Colonic mucosa (tissue), 4 donors: ENCODE results near the gene ANGPTL8. TPM values are rescaled to one million over a fixed set of nuclear protein-coding genes. Genes with fewer than 3 reads are reported as not detected.

ENCODE experiments used
- DNase-seq: peaks from one replicate; pipeline ENCODE4 v3.0.0-alpha.2; 2020
- H3K27ac ChIP-seq: fragments of 200-600 bp; one replicate; pipeline ENCODE4 v1.8.0; 2021
- H3K27me3 ChIP-seq: fragments of 200-600 bp; one replicate; pipeline ENCODE4 v1.8.0; 2021
- H3K36me3 ChIP-seq: fragments of 200-600 bp; one replicate; pipeline ENCODE4 v1.8.0; 2021
- H3K4me1 ChIP-seq: fragments of 200-600 bp; one replicate; pipeline ENCODE4 v1.8.0; 2021; ENCODE audit warnings: mild to moderate bottlenecking
- H3K4me3 ChIP-seq: fragments of 200-600 bp; one replicate; pipeline ENCODE4 v1.8.0; 2021
- H3K9ac ChIP-seq, 2 donors: one replicate each; pipeline ENCODE4 v1.7.0; 2013; ENCODE audit warnings: control low read depth in 2 of 2, low read depth in 2 of 2, low read length in 2 of 2
- H3K9me3 ChIP-seq: fragments of 200-600 bp; one replicate; pipeline ENCODE4 v1.8.0; 2021
- intact Hi-C: fragments of 100-400 bp; cut with DNase I; formaldehyde crosslinking; loops from one replicate; pipeline ENCODE4 v1.14.1; 2022
- total RNA-seq, 2 donors: library from RNA; stranded (reverse); fragmentation: NEBNext Ultra II Directional in 1 of 2; extraction: Animal tissue kit (Norgen Biotek cat#: 25700) in 1 of 2; gene quantifications; one replicate each; pipeline ENCODE4 v1.2.1, GENCODE V29; 2021
- TF ChIP-seq, protein P1 (sequence below): fragments of 200-600 bp; IDR thresholded peaks from one replicate; pipeline ENCODE4 v1.8.0; 2022; ENCODE audit warnings: antibody characterized with exemption, mild to moderate bottlenecking
- donor health status: healthy.
- donor health status: DM: no; HTN: no; CAD: no.
- donor health status: DM: no; HTN: no; CAD: no.

ANGPTL8 gene
- total RNA-seq, 2 donors from 2014 or later, result not detected

DNA sequence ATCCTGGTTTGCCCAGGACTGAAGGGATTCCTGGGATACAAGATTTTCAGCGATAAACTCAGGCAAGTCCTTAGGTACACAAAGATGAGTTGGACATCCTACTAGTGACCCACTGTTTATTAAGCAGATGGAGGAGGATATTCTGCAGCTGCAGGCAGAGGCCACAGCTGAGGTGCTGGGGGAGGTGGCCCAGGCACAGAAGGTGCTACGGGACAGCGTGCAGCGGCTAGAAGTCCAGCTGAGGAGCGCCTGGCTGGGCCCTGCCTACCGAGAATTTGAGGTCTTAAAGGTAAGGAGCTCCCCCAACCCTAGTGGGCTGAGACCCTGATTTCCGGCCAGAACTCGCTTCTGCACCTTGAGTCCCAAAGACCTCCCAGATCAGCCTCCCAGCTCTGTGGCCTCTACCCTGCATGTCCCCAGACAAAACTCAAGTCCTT, 607 bp downstream of the ANGPTL8 start:
- H3K4me3 ChIP-seq, result no peak overlapping the region
- no peak overlapping the region for H3K9ac ChIP-seq

GRCh38 chr19:11242025-11242424, 2.6 kb downstream of the ANGPTL8 start:
- Histone ChIP-seq H3K4me3 (no peak overlapping the region), H3K27ac (no peak overlapping the region), H3K9me3 (no peaks in the 10 kb centered on the region), H3K27me3 (no peaks in the 10 kb centered on the region), H3K9ac (no peak overlapping the region), H3K4me1 (no peaks in the 10 kb centered on the region), H3K36me3 (no peaks in the 10 kb centered on the region)
- DNase-seq, result no peak
- TF ChIP-seq, protein P1, sequence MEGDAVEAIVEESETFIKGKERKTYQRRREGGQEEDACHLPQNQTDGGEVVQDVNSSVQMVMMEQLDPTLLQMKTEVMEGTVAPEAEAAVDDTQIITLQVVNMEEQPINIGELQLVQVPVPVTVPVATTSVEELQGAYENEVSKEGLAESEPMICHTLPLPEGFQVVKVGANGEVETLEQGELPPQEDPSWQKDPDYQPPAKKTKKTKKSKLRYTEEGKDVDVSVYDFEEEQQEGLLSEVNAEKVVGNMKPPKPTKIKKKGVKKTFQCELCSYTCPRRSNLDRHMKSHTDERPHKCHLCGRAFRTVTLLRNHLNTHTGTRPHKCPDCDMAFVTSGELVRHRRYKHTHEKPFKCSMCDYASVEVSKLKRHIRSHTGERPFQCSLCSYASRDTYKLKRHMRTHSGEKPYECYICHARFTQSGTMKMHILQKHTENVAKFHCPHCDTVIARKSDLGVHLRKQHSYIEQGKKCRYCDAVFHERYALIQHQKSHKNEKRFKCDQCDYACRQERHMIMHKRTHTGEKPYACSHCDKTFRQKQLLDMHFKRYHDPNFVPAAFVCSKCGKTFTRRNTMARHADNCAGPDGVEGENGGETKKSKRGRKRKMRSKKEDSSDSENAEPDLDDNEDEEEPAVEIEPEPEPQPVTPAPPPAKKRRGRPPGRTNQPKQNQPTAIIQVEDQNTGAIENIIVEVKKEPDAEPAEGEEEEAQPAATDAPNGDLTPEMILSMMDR, result no peak
- intact Hi-C loops, result no loop called here

More for the DNA sequence above, 607 bp downstream of the ANGPTL8 start:
- TF ChIP-seq, protein P1, result no peak
- peaks cover 5% of the 10 kb centered on the region for H3K36me3 ChIP-seq
- no peaks in the 10 kb centered on the region for H3K4me1 ChIP-seq
- H3K27ac ChIP-seq, result no peak overlapping the region
- intact Hi-C loops, result no loop called here
- no peaks in the 10 kb centered on the region for H3K9me3 ChIP-seq
- no peak for DNase-seq
- H3K27me3 ChIP-seq, result no peaks in the 10 kb centered on the region

DNA sequence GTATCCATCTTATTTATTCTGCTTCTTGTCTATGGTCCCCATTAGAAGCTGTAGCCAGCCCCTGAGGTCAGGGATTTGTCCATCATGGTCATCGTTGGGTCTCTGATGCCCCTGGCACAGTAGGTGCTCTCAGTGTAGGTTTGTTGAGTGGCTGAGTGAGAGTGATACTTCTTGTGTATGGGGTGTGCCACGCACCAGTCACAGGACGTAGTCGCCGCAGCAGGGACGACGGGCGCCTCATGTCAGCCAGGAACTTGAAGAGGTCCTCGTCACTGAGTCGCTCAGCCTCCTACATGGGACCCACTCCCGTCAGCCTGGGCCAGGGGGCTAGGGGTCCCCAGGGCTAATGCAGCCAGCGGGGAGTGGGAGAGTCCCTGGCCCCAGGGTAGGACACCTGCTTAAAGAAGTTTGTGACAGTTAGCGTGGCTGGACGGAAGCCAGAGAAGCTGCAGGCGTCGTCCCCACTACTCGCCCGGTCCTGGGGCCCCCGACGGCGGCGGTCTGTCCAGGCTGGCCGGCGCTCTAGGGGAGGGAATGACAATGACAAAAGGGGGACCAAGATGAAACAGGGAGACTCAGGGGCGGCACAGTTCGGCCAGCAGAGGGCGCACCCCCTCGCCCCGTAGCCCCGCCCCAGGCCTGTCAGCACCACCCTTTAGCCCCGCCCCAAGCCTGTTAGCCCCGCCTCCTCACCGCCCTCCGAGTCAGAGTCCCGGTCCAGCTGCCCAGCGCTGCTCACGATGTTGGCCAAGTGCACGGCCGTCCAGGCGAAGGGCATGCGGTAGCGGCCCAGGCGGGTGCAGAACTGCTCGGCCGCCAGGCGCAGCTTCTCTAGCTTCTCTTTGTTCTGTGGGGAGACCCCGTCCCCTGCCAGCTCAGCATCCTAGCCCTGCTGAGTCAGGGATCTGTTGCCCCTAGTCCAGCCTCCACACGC, 3.7 kb downstream of the ANGPTL8 start:
- H3K27me3 ChIP-seq, result no peaks in the 10 kb centered on the region
- no peaks in the 10 kb centered on the region for H3K9me3 ChIP-seq
- peak overlapping the region; percentile 34 for H3K27ac ChIP-seq
- peak; percentile 96 for DNase-seq
- TF ChIP-seq, protein P1, result peak; percentile 80
- intact Hi-C loops, result no loop called here
- H3K4me3 ChIP-seq, result no peak overlapping the region
- H3K9ac ChIP-seq, result no peak overlapping the region
- H3K4me1 ChIP-seq, result no peaks in the 10 kb centered on the region
- H3K36me3 ChIP-seq, result no peaks in the 10 kb centered on the region

- no peak for DNase-seq
- TF ChIP-seq, protein P1, result no peak
- Histone ChIP-seq H3K9me3 (no peaks in the 10 kb centered on the region), H3K4me1 (no peaks in the 10 kb centered on the region), H3K27me3 (no peaks in the 10 kb centered on the region), H3K27ac (peak overlapping the region; percentile 34), H3K9ac (no peak overlapping the region), H3K4me3 (no peak overlapping the region), H3K36me3 (no peaks in the 10 kb centered on the region)
- intact Hi-C loops, result no loop called here
Measured at GRCh38 chr19:11243798-11244169, 4.4 kb downstream of the ANGPTL8 start.

- intact Hi-C loops, result no loop called here
- no peak overlapping the region for H3K4me3 ChIP-seq
- H3K4me1 ChIP-seq, result no peaks in the 10 kb centered on the region
- no peak for DNase-seq
- no peak overlapping the region for H3K9ac ChIP-seq
- H3K36me3 ChIP-seq, result no peaks in the 10 kb centered on the region
- no peaks in the 10 kb centered on the region for H3K9me3 ChIP-seq
- H3K27me3 ChIP-seq, result no peaks in the 10 kb centered on the region
- no peak overlapping the region for H3K27ac ChIP-seq
- TF ChIP-seq, protein P1, result no peak
Measured at GRCh38 chr19:11244846-11245589, 5.6 kb downstream of the ANGPTL8 start.
